Gastrocnemius medialis (tissue), 4 donors: ENCODE data around the gene PARD6A.

Source experiments
- POLR2A ChIP-seq, 2 donors: fragments of 450-650 bp; IDR thresholded peaks; one replicate each; pipeline ENCODE4 v1.6.1; 2017; ENCODE audit warnings: antibody characterized with exemption in 2 of 2, mild to moderate bottlenecking in 2 of 2, moderate library complexity in 2 of 2
- TF ChIP-seq, protein P1 (sequence below), 5 experiments: fragments of 450-650 bp in 3 of 5; fragments of 200-600 bp in 2 of 5; sonication (generic) in 2 of 5; IDR thresholded peaks in 4 of 5; conservative IDR thresholded peaks in 1 of 5; 1 replicate in 4 of 5; 2 replicates in 1 of 5; pipeline ENCODE4 v1.5.1; 2016 to 2019; ENCODE audit warnings: antibody characterized with exemption in 5 of 5, mild to moderate bottlenecking in 3 of 5, moderate library complexity in 3 of 5

DNA sequence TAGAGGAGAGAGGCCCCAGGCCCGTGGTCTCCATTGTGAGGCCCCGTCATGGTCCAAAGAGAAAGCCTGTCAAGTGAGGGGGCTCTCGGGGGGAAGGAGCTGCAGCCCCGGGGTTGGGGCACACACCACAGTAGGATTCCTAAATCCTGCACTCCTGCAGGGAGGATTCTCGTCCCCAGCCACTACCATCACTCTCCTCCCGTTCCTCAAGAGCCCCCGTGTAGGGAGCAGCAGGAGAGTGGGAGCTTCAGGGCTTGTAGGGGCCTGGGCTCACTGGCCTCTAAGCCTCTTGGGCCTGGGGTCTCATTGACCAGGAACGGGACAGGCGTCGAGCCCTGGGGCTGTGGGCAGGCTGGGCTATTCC is 6.7 kb downstream of the PARD6A start:
- TF ChIP-seq, protein P1, sequence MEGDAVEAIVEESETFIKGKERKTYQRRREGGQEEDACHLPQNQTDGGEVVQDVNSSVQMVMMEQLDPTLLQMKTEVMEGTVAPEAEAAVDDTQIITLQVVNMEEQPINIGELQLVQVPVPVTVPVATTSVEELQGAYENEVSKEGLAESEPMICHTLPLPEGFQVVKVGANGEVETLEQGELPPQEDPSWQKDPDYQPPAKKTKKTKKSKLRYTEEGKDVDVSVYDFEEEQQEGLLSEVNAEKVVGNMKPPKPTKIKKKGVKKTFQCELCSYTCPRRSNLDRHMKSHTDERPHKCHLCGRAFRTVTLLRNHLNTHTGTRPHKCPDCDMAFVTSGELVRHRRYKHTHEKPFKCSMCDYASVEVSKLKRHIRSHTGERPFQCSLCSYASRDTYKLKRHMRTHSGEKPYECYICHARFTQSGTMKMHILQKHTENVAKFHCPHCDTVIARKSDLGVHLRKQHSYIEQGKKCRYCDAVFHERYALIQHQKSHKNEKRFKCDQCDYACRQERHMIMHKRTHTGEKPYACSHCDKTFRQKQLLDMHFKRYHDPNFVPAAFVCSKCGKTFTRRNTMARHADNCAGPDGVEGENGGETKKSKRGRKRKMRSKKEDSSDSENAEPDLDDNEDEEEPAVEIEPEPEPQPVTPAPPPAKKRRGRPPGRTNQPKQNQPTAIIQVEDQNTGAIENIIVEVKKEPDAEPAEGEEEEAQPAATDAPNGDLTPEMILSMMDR (IDR thresholded peaks at IDR 0.05 in 4 of 5, conservative IDR thresholded peaks at IDR 0.05 in 1 of 5): no peak
- no peak for TF ChIP-seq POLR2A (IDR thresholded peaks at IDR 0.05)
